GM12873 (cell line): ENCODE data around the gene TARM1.

ENCODE experiments used
- CTCF ChIP-seq: IDR thresholded peaks from 2 replicates; pipeline ENCODE4 v1.5.1; 2012; ENCODE audit warnings: low read depth, mild to moderate bottlenecking, moderate library complexity, low read length, control low read depth; ENCODE audit not compliant: insufficient read depth; ENCODE audit errors: missing control alignments

The TARM1 gene

GRCh38 chr19:54107876-54108490, 26.8 kb upstream of the TARM1 start:
- TF ChIP-seq CTCF: no peak

GRCh38 chr19:54106716-54107115, 25.6 kb upstream of the TARM1 start:
- no peak for TF ChIP-seq CTCF

GRCh38 chr19:54105796-54106195, 24.6 kb upstream of the TARM1 start:
- TF ChIP-seq CTCF: no peak

GRCh38 chr19:54104998-54105715, 24.0 kb upstream of the TARM1 start:
- no peak for TF ChIP-seq CTCF

GRCh38 chr19:54102421-54103169, 21.4 kb upstream of the TARM1 start, which contains the start of gene NDUFA3:
Gene NDUFA3, plus strand, starts transcription at chr19:54102855. Its CDS starts 24 bp downstream, at chr19:54102879.
- no peak for TF ChIP-seq CTCF

GRCh38 chr19:54100561-54100960, 19.4 kb upstream of the TARM1 start, which contains the start of gene OSCAR:
Gene OSCAR, minus strand, starts transcription at chr19:54100803. Its CDS starts 11 bp downstream, at chr19:54100792.
- TF ChIP-seq CTCF: no peak

GRCh38 chr19:54099190-54099902, 18.2 kb upstream of the TARM1 start:
- no peak for TF ChIP-seq CTCF
